HTERT RPE-1 (cell line): ENCODE results near the gene GRB7.
"Not testable (repeated sequence)": the region's sequence is repeated elsewhere in the genome, so short reads cannot be mapped to it uniquely, and the experiment has no call there.

Source experiments
- in situ Hi-C: fragments of 300-500 bp; cut with MboI; formaldehyde crosslinking; loops from 4 replicates; pipeline ENCODE4 v1.14.3; 2020; ENCODE audit warnings: low sequenced_read_pairs

The GRB7 gene

DNA sequence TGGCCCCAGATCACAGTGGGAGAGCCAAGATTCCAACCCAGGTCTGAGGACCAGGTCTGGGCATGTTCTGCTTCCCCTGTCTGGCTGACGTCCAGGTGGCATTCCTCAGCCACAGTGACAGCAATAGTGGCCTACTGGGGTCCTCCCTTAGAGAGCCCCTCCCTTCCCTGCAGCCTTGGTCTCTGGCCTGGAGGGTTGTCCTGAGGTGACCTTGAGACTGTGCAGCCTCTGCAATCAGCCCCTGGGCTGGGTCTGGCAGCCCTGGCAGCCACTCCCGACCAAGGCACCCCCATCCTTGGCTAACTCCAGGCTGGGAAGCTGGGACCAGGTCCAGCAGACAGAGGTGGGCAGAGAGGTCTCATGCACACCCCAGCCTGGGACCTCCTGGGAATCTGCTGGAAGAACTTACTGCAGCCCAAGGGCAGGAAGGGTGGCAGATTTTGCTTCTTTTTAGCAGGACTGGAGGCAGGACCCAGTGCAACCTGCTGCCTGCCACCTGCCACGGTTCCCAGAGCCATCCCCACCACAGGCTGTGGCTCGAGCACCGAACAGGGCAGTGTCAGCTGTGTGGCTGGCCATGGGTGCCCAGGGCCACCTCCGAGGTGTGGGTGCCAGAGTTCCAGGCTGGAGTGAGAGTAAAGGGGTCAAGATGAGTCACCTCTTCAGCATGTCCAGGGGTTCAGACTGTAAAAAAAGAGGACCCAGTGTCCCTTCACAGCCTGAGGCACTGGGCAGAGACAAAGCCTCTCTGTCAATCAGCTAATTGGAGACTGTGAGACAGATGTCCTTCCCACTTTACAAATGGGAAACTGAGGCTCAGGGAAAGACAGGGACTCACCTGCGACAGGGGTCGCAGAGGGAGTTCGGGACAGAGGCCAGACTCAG is 12.6 kb downstream of the GRB7 start:
- in situ Hi-C loops = no loop called here

DNA sequence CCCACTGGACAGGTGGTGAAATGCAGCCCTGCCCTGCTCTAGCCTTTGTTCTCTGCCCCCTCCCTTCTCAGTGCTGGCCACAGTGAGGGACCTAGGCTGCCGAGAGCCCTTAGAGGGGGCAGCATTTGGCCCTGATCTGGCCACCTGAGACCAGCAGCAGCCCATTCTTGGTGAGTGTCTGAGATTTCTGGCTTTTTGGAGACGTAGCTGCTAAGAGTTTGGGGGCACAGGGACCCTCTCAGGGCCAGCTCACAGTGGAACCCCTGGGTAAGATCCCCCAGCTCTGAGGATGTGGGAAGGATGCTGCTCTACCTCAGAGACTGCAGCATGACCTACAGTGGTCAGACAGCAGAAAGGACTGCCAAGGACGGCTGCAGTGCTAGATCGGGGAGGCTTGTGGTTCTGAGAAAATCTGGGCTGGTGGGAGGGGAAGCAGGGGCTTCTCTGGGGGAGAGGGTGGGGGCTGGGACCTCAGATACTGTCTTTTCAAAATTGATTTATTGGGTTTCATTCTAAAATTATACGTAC is 13.3 kb downstream of the GRB7 start:
- in situ Hi-C loops = no loop called here

DNA sequence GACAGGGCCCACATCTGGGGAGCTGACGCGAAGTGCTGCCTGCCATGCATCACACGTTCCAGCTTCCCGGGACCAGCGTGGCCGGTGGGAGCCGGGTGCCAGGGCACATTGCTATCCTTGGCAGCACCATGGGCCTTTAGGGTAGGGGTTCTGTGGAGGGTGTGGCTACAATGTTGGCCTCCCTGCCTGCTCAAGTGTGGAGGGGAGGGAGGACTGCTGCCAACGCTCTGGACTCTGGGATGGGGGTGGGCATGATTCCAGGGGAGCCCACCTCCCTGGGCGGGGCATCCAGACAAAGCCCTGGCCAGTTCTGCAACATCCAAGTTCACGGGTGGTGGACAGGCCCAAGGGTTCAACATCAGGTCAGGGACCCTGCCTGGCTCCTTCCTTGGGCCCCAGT is 13.9 kb downstream of the GRB7 start:
- in situ Hi-C loops = no loop called here

DNA sequence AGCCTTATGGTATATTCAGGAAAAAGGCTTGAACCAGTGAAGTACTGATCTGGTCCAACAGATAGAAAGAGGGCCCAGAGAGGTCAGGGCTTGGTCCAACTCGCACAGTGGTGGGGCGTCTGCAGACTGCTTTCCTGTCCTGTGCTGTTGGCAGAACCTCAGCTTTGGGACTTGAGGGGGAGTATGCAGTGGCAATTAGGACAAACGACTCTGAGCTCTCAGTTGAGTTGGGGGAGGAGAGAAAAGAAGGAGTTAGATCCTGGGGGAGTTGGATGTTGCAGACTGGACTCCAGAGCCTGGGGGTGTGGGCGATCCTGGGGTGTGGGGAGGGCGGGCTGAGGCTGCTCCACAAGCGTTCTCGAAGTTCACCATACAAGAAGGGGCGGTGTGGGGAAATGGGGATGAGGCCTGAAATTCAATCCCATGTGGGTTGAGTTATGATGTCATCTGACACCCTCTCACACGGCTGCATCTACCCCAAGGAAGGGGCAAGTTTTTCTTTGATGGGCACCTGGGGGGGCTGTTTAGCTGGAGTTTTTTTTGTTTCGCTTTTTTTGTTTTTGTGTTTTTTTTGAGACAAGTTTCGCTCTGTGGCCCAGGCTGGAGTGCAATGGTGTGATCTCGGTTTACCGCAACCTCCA is 14.6 kb downstream of the GRB7 start:
- in situ Hi-C loops = no loop called here

DNA sequence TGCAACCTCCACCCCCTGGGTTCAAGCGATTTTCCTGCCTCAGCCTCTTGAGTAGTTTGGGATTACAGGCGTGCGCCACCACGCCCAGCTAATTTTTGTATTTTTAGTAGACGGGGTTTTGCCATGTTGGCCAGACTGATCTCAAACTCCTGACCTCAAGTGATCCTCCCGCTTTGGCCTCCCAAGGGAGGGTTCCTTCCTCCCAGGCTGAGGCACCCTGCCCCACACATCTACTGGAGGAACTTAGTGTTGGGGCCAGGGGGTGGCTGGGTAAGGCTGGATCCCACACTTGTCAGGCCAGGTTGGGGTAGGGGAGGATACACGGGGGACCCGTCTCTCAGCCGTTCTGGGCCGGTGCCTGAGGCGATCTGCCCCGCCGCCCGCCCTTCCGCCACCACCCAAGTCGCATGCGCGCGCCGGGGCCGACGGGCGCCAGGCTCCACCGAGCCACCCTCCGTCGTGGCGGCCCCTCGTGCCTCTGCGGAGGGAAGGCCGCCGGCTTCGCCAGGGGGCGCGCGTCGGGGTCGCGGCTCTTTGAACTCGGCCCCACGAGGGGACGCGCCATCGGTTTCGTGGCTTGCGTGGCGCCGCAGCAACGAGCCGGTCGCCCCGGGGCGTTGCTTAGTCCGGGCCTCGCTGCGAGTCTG is 15.9 kb downstream of the GRB7 start:
- in situ Hi-C loops = no loop called here

DNA sequence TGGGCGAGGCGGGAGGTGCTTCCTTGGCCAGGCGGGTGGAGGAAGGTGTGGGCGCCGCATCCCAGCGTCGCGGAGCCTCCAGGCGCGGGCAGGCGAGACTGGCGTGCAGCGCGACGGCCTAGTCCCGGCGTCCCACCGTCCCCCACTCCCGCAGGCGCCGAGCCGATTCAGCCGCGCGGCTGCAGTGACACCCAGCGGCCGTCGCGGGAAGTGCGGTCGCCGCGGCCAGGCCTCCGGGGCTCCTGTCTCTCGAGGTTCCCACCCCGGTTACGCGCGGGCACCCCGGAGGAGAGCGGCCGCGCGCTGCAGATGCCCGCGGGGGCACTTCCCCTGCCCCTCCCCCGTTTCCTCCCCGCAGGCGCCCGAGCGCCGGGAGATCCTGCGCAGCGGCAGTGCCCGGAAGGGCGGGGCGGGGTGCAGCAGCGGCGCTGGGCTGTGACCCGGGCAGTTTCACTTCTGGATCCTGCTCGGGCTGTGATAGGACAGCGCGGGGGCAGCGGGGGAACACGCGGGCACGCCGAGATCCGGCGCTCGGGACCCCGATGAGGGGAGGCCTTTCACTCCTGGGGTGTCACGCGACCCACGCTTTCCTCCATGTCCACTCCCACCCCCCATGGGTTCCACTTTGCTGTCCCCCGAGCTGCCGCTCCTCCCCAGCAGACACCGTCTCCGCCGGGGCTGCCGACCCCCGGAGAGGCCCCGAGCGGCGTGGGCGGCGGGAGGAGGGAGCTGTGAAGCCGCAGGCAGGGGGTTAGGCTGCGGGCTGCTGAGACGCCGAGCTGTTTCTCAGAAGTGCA is 16.6 kb downstream of the GRB7 start:
- in situ Hi-C loops = no loop called here

DNA sequence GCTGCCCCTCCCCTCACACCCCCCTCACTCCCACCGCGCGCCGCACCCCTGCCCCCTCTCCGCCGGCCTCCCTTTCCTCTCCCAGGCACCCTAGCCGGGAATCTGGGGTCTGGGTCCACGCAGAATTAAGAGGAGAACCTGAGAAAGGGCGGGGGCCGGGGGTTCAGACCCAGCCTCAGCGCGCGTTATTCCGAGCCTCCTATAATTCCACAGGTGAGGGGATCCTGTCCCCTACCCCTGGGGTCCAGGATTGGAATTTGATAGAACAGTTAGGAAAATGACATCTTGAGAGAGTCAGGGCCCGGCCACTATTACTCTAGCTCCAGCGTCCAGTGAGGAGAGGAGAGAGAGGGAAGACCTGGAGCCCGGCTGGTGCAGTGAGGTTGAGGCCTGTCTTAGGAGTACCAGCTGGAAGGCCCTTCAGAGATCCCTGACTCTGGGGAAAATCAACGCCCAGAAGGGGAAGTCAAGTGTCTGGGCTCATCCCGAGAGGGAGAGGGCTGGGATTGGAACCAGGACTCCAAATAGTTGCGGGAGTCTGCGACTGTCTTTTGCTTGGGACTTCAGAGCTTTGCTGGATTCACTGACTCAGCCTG is 17.3 kb downstream of the GRB7 start:
- in situ Hi-C loops = no loop called here

DNA sequence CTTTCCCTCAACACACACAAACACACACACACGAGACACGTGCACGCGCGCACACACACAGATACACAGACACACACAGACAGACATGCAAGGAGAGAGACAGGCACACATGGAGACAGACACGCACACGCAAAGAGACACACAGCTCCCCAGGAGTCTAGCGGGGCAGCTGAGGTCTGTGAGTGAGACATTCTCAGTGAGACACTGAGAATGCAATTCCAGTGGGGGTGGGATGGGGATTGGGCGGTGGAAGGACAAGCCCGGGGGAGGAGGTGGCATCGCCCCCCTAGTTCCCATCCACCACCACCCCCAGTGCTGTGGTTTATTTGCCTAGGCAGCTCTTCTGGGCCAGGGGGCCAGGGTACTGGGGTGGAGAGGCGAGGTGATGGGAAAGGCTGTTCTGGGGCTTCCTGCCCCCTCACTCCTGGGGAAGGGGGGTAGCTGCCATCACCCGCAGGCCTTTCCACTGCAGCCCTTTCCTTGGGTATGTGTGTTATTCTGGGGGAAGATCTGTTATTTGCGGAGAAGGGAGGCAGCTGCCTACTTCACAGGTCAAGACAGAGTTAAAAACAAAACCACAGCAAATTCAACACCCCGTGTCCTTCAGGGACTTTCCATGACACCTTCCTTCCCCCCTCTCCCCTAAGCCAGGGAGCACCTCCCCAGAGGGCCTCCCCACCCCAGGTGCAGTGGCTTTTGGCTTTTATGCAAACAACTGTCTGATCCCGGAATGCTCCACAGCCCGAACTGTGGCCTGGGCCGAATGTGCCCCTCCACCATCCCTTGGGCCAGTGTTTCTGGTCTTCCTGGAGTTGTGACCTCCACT is 18.0 kb downstream of the GRB7 start:
- in situ Hi-C loops = no loop called here

DNA sequence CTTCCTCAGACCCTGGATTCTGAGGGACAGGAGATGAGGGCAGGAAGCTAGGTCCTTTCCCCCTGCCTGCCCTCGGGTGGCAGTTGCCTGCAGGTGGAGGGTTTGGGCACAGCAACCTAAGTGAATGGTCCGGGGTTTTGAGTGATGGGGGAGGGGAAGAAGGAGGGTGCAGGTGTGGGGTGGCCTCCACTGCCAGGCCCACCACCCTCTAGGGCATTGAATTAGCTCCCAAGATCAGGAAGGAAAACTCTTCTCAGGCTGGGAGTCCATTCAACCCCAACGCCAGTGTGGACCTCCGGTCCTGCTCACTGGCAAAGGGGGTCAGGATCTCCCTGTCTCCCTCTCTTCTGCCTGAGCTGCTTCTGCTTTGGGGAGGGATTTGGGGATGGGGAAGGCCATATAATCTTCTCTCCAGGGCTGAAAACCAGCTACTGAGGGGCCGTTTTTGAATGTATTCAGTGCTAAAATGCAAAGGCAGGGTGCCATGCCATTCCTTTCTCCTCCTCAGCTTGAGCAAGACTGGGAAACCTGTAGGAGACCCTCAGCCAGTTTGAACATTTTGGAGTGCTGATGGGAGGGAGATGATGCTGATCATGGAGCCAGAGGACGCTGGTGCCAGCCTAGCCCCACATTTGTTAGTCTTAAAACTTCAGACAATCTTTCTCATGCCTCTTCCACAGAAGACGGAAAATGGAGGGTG is 18.8 kb downstream of the GRB7 start:
- in situ Hi-C loops = no loop called here

DNA sequence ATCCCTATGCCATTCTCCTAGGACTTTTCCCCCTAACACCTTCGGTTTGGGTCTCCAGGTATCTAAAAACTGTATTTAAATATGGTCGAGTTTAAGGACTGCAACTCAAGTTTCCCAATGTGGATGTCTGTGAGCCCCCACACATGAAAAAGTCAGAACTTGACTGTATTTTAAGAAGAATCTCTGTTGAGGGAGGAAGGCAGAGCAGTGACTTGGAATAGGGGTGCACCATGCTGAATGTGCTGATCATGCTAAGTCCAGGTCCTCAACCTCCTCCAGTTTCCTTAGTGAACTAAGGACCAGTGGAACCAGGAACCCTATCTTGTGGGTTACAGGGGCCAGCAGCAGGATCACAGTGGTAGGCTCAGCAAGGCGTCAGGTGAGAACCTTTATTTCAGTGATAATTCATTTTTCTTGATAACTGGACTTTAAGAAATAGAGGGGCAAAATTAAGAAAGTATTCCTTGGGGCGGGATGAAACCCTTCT is 19.5 kb downstream of the GRB7 start:
- in situ Hi-C loops = no loop called here

DNA sequence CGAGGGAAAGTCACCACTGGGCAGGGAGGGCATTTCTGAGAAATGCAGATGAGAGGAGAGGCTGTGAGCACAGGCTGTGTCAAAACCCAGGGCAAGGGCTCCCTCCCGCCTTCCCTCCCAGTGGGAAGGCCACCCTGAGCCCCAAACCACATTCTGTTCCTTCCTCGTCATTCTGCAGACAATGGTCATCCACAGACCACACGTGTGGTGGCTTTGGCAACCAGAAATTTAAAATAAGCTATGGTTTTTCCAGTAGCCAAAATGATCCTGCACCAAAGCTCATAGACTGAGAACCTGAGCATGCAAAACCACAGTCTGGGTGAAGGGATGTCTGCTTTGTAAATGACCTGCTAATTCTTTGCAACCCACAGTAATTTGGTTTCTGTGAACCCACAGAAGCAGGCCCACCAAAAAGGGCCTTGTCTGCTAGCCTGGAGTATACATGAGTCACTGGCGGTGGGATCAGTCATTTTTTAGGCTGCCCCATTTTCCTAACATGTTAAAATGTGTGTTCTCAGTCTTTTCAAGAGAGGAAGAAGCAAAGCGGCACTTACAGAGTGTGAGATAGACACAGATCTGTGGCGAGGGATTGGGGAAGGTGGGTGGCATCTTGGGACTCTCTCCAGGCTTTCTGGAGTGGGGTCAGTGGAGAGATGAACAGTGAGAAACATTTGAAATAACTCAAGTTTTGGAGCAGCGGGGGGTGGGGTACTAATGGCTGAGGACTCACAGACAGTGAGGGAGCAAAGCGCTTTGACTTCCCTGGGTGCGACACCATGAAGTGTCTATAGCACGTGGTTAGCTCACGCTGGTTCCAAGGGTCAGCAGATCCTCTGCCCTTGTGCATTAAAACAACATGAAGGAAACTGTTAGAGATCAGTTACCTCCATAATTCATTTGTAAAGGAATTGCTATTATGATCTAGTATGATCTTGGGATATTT is 20.5 kb downstream of the GRB7 start:
- in situ Hi-C loops = no loop called here

DNA sequence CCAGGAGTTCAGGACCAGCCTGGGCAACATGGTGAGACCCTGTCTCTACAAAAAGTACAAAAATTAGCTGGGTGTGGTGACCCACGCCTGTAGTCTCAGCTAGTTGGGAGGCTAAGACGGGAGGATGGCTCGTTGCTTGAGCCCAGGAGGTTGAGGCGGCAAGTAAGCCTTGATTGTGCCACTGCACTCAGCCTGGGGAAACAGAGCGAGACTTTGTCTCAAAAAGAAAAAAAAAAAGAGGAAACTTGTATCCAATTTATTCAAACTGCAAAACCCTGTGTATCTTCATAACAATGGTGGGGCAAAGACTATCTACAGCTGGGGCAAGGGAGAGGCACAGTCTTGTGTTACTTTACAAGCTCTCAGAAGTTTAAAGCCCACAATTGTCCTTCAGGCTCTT is 21.5 kb downstream of the GRB7 start:
- in situ Hi-C loops = no loop called here

DNA sequence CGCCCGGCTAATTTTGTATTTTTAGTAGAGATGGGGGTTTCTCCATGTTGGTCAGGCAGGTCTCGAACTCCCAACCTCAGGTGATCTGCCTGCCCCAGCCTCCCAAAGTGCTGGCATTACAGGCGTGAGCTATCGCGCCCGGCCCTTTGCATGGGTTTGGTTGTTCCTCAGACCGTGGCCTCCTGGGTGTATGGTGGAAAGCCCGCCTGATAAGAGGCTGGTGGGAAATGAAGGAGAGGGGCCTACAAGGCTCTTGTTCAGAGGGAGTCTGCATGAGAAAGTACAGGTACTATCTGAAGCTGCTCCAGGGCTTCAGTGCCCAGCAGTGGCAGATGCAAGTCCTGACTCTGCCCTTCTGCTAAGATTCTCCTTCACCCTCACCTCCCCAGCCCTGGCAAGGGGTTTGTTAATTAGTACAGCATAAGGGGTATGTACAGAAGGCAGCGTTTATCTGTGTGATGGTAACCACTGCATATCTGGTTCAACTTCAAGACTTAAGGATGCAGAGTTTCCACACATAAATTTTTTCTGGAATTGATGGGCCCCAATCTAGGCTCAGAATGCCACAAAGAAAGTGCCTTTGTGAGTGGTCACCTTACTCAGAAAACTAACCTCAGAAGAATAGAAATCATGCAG is 24.2 kb downstream of the GRB7 start:
- in situ Hi-C loops = no loop called here

DNA sequence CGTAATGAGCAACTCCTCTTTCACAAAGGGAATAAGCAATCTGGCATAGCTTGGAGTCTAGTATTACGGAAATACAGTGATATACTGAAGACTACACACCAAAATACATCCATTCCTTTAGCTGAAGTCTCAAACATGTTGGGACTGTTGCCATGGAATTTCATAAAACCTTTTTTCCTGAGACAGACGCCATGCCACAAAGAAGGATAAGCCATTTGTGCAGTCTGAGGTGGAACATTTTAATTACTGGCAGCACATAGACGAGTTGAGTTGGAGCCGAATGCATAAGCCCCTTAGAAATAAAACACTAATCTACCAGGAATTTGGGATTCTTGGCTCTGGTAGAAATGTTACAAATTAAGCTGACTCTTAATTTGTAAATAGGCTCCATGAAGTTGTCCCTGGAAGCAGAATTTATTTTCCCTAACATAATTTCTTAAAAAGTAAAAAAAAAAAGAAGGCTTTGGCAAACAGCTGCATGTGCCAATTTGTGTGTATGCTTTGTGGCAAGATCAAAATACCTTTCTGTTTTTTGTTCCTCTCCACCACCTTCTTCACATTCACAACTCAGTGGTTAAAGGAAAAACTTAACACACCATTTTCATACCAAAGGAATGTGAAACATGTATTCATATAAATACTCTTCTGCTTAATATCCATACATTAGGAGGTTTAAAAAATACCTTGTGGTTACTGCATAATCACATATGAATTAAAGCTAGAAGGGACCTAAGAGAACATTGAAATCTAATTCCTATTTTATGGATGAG is 25.5 kb downstream of the GRB7 start:
- in situ Hi-C loops = no loop called here

DNA sequence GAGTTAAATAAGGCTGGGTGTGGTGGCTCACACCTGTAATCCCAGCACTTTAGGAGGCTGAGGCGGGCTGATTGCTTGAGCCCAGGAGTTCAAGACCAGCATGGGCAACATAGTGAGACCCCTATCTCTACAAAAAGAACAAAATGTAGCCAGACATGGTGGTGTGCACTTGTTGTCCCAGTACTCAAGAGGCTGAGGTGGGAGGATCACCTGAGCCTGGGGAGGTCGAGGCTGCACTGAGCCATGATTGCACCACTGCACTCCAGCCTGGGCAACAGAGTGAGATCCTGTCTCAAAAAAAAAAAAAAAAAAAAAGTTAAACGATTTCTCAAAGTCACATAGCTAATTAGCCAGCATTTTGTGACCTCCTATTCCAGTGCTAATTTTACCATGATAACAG is 26.4 kb downstream of the GRB7 start:
- in situ Hi-C loops = not testable (repeated sequence)

DNA sequence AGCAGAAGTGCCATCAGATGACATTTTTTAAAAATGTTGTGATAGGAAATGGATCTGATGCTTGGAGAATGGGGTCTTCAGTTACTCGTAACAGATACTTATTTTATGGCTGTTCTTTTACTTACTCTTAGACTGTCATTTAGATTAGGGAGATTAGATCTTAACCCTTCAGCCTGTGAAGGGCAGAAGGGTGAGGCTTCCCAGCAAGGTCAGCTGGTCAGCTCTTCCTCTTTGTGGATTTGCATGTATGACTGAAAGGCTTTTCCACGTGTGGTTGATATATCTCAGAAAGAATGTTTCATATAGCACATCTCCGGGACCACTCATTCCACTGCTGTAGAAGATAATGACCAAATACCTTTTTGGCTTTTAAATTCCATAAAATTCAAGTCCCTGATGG is 27.4 kb downstream of the GRB7 start:
- in situ Hi-C loops = no loop called here

DNA sequence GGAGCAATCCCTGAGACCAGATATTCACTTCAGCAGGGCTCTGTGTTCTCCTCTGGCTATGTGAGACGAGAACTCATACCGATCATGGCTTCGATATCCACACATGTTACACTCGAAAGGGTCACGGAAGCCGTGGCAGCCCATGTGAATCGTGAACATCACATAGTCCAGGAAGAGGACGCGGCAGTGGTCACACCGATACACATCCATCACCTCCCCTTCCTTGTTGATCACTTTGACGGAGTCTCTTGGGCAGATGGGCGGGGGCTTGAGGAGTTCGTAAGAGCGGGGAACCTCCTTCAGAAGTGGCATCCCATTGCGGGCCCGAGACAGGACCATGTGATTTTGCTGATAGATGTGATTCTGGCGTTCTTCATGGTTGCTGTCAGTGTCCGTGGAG is 28.0 kb downstream of the GRB7 start:
- in situ Hi-C loops = no loop called here
